HCT116 (cell line): ENCODE measurements around the gene CHST11. TPM values are rescaled to one million over a fixed set of nuclear protein-coding genes. Genes with fewer than 3 reads are reported as not detected.
A peak's percentile ranks its signal among the peaks of the same experiment; 100 is the strongest.

Experiments used
- ATAC-seq: fragments of 200-7000 bp; cut with Tn5 transposase; 2 replicates; pipeline ENCODE4 v1.9.1; 2020; ENCODE audit warnings: mild to moderate bottlenecking, moderate library complexity
- BruUV-seq: library from RNA; stranded (reverse); fragments of 400-500 nt; replicated peaks from 2 replicates; lab custom pipeline; 2021; lab: Mats Ljungman, UMichigan
- CTCF ChIA-PET: fragments of 300-600 bp; sonication (Branson Sonifier 250); formaldehyde crosslinking; loops from one replicate; lab custom pipeline; 2021; ENCODE audit warnings: antibody characterized with exemption; lab: Charles Lee
- POLR2A ChIA-PET: fragments of 300-600, 350-600 bp; sonication (Branson Sonifier 250); formaldehyde crosslinking; loops from one replicate; lab custom pipeline; 2021; ENCODE audit warnings: antibody characterized with exemption; lab: Charles Lee
- RAD21 ChIA-PET, 2 experiments: fragments of 300-600 bp; sonication (Branson Sonifier 250); formaldehyde crosslinking; loops; one replicate each; lab custom pipeline; 2023; ENCODE audit warnings: low total read pairs in 2 of 2; ENCODE audit not compliant: uncharacterized antibody in 2 of 2, unreplicated experiment in 2 of 2, low non-redundant PET in 1 of 2; lab: Charles Lee
- DNase-seq: peaks from one replicate; pipeline ENCODE4 v3.0.0-alpha.2; 2010; ENCODE audit warnings: low read depth, low spot score
- H2AFZ ChIP-seq: fragments of 200-600 bp; shearing (Covaris generic), sonication (generic); 2 replicates; pipeline ENCODE4 v1.6.1; 2017; ENCODE audit warnings: low read depth, mixed run types, mixed read lengths, antibody characterized with exemption, low read length; ENCODE audit not compliant: poor library complexity, severe bottlenecking
- H3K27ac ChIP-seq: 2 replicates; pipeline ENCODE4 v1.5.1; 2012; ENCODE audit warnings: low read depth, low read length
- H3K27me3 ChIP-seq: fragments of 200-600 bp; sonication (generic); 2 replicates; pipeline ENCODE4 v1.6.1; 2016; ENCODE audit warnings: mixed run types, low read length, mixed read lengths; ENCODE audit not compliant: insufficient read depth
- H3K36me3 ChIP-seq, 2 experiments: fragments of 200-500 bp in 1 of 2; fragments of 200-600 bp in 1 of 2; sonication (Bioruptor generic) in 1 of 2; sonication (generic) in 1 of 2; 2 replicates each; pipeline versions ENCODE4 v1.5.1 to v1.6.1; 2014 to 2016; ENCODE audit warnings: low read length in 2 of 2, inconsistent platforms in 1 of 2, mixed read lengths in 1 of 2, mixed run types in 1 of 2; ENCODE audit not compliant: insufficient read depth in 2 of 2, control insufficient read depth in 1 of 2
- H3K4me1 ChIP-seq, 2 experiments: fragments of 200-600 bp in 1 of 2; sonication (generic) in 1 of 2; 2 replicates each; pipeline versions ENCODE4 v1.5.1 to v1.6.1; 2012 to 2017; ENCODE audit warnings: low read length in 2 of 2, inconsistent platforms in 1 of 2, mild to moderate bottlenecking in 1 of 2, mixed read lengths in 1 of 2, mixed run types in 1 of 2, moderate library complexity in 1 of 2; ENCODE audit not compliant: insufficient read depth in 2 of 2, control insufficient read depth in 1 of 2
- H3K4me2 ChIP-seq: fragments of 200-600 bp; sonication (generic); 2 replicates; pipeline ENCODE4 v1.6.1; 2017; ENCODE audit warnings: mixed run types, low read length, mixed read lengths
- H3K4me3 ChIP-seq, 2 experiments: fragments of 200-600 bp in 1 of 2; sonication (generic) in 1 of 2; replicated peaks in 1 of 2; 2 replicates each; pipeline ENCODE4 v1.5.1; 2011 to 2016; ENCODE audit warnings: low read length in 2 of 2, control low read depth in 1 of 2, low read depth in 1 of 2, mild to moderate bottlenecking in 1 of 2, mixed read lengths in 1 of 2, mixed run types in 1 of 2
- H3K79me2 ChIP-seq: fragments of 200-600 bp; sonication (generic); 2 replicates; pipeline ENCODE4 v1.6.1; 2017; ENCODE audit warnings: mild to moderate bottlenecking, mixed run types, low read length, moderate library complexity, mixed read lengths; ENCODE audit not compliant: insufficient read depth
- H3K9ac ChIP-seq: fragments of 200-600 bp; sonication (generic); 2 replicates; pipeline ENCODE4 v1.6.1; 2016; ENCODE audit warnings: low read length, mixed read lengths
- H3K9me2 ChIP-seq: fragments of 200-600 bp; sonication (generic), shearing (Covaris generic); 2 replicates; pipeline ENCODE4 v1.6.1; 2017; ENCODE audit warnings: mixed run types, mild to moderate bottlenecking, moderate library complexity; ENCODE audit not compliant: insufficient read depth
- H3K9me3 ChIP-seq, 2 experiments: fragments of 200-500 bp in 1 of 2; fragments of 200-600 bp in 1 of 2; sonication (Bioruptor generic) in 1 of 2; sonication (generic) in 1 of 2; 2 replicates each; pipeline ENCODE4 v1.6.1; 2014 to 2017; ENCODE audit warnings: low read length in 2 of 2, mixed read lengths in 2 of 2, inconsistent platforms in 1 of 2, low read depth in 1 of 2, mild to moderate bottlenecking in 1 of 2, mixed run types in 1 of 2, moderate library complexity in 1 of 2; ENCODE audit not compliant: control insufficient read depth in 1 of 2, insufficient read depth in 1 of 2
- H4K20me1 ChIP-seq: fragments of 200-600 bp; sonication (generic), shearing (Covaris generic); 2 replicates; pipeline ENCODE4 v1.6.1; 2017; ENCODE audit warnings: mixed run types, mild to moderate bottlenecking, moderate library complexity; ENCODE audit not compliant: insufficient read depth
- EZH2 ChIP-seq: fragments of 200-600 bp; sonication (generic); IDR thresholded peaks from 2 replicates; pipeline ENCODE4 v1.6.1; 2017; ENCODE audit warnings: antibody characterized with exemption, mixed run types
- SP1 ChIP-seq: IDR thresholded peaks from 2 replicates; pipeline ENCODE4 v1.6.1; 2012; ENCODE audit warnings: low read depth
- intact Hi-C: fragments of 100-400 bp; cut with micrococcal nuclease; formaldehyde crosslinking; loops from 2 replicates; pipeline ENCODE4 v1.10.0; 2022
- total RNA-seq: library from RNA; stranded (reverse); gene quantifications from one replicate; pipeline ENCODE4 v1.2.1, GENCODE V29; 2021; ENCODE audit not compliant: unreplicated experiment
- TF ChIP-seq, protein P1 (sequence below), 3 experiments: fragments of 200-600 bp in 1 of 3; sonication (generic) in 1 of 3; IDR thresholded peaks in 2 of 3; conservative IDR thresholded peaks in 1 of 3; 2 replicates each; pipeline ENCODE4 v1.5.1; 2012 to 2017; ENCODE audit warnings: low read depth in 2 of 3, low read length in 2 of 3, antibody characterized with exemption in 1 of 3, borderline replicate concordance in 1 of 3, control low read depth in 1 of 3, mild to moderate bottlenecking in 1 of 3, mixed read lengths in 1 of 3, mixed run types in 1 of 3, moderate library complexity in 1 of 3; ENCODE audit not compliant: insufficient read depth in 1 of 3
- TF ChIP-seq, protein P2 (sequence below): IDR thresholded peaks from 2 replicates; pipeline ENCODE4 v1.6.1; 2012
- TF ChIP-seq, protein P3 (sequence below): IDR thresholded peaks from 2 replicates; pipeline ENCODE4 v1.6.1; 2011; ENCODE audit warnings: mild to moderate bottlenecking, low read length, moderate library complexity; ENCODE audit not compliant: insufficient replicate concordance; ENCODE audit errors: extremely low read depth

Gene CHST11
- total RNA-seq, 1 experiment from 2014 or later: 10.1 TPM

DNA sequence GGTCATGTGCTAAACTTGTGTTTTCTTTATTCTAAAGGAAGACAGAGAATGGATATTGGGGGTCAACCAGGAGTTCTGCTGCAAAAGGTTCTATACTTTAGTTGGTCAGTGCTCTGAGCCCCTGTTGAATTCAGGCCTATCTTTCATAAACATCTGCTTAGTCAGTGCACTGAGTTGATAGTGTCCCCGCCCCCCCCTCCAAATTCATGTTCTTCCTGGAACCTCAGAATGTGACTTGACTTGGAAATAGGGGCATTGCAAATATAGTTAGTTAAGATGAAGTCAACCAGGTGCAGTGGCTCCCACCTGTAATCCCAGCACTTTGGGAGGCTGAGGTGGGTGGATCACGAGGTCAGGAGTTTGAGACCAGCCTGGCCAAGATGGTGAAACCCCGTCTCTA, 23.3 kb downstream of the CHST11 start (continued):
- TF ChIP-seq, protein P1, sequence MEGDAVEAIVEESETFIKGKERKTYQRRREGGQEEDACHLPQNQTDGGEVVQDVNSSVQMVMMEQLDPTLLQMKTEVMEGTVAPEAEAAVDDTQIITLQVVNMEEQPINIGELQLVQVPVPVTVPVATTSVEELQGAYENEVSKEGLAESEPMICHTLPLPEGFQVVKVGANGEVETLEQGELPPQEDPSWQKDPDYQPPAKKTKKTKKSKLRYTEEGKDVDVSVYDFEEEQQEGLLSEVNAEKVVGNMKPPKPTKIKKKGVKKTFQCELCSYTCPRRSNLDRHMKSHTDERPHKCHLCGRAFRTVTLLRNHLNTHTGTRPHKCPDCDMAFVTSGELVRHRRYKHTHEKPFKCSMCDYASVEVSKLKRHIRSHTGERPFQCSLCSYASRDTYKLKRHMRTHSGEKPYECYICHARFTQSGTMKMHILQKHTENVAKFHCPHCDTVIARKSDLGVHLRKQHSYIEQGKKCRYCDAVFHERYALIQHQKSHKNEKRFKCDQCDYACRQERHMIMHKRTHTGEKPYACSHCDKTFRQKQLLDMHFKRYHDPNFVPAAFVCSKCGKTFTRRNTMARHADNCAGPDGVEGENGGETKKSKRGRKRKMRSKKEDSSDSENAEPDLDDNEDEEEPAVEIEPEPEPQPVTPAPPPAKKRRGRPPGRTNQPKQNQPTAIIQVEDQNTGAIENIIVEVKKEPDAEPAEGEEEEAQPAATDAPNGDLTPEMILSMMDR (IDR thresholded peaks at IDR 0.05 in 2 of 3, conservative IDR thresholded peaks at IDR 0.05 in 1 of 3; ENCODE audit: borderline replicate concordance in 1 of 3, insufficient read depth in 1 of 3, low read depth in 2 of 3, low read length in 2 of 3): no peak
- TF ChIP-seq, protein P2, sequence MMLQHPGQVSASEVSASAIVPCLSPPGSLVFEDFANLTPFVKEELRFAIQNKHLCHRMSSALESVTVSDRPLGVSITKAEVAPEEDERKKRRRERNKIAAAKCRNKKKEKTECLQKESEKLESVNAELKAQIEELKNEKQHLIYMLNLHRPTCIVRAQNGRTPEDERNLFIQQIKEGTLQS: no peak
- no peak for TF ChIP-seq EZH2

DNA sequence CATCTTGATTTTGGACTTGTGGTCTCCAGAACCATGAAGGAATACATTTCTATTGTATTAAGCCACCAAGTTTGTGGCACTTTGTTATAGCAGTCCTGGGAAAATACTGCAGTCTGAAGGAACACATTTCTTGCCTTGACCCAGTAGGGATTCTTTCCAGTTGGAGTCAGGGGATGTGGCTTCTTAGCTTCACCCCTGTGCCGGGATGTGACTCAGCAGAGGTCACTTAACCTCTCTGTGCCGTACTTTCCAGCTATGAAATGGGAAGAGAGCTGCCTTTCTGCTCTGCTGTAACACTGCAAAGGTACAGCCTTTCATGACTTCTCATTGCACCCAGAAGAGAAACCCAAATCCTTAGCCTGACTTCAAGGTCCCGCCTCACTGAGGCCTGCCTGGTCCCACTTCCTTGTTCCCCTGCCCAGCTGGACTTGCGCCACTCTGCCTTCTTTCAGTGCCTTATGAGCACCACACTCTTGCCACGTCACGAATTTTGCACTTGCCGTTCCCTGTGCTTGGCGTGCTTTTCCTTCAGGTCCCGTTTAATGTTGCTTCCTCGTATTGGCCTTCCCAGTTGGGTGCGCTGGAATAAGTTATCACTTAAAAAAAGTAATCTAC, 24.2 kb downstream of the CHST11 start:
- Histone ChIP-seq H3K9me3 (no peaks in the 10 kb centered on the region), H3K4me3 (no peak overlapping the region), H3K27ac (no peak overlapping the region), H3K79me2 (no peaks in the 10 kb centered on the region), H3K4me2 (peak overlapping the region; percentile 52), H3K9me2 (no peaks in the 10 kb centered on the region), H3K36me3 (no peaks in the 10 kb centered on the region), H3K9ac (no peak overlapping the region), H2AFZ (no peak overlapping the region), H3K4me1 (peaks cover 6 to 13% of the 10 kb centered on the region in 2 experiments; a peak in 3 of 4 replicates), H3K27me3 (no peaks in the 10 kb centered on the region), H4K20me1 (no peaks in the 10 kb centered on the region)
- DNase-seq (peak; percentile 54), ATAC-seq (peak; percentile 90)
- no TSS peak for BruUV-seq
- POLR2A ChIA-PET: no interaction called here
- TF ChIP-seq, protein P3, sequence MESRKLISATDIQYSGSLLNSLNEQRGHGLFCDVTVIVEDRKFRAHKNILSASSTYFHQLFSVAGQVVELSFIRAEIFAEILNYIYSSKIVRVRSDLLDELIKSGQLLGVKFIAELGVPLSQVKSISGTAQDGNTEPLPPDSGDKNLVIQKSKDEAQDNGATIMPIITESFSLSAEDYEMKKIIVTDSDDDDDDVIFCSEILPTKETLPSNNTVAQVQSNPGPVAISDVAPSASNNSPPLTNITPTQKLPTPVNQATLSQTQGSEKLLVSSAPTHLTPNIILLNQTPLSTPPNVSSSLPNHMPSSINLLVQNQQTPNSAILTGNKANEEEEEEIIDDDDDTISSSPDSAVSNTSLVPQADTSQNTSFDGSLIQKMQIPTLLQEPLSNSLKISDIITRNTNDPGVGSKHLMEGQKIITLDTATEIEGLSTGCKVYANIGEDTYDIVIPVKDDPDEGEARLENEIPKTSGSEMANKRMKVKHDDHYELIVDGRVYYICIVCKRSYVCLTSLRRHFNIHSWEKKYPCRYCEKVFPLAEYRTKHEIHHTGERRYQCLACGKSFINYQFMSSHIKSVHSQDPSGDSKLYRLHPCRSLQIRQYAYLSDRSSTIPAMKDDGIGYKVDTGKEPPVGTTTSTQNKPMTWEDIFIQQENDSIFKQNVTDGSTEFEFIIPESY: no peak
- peak; percentile 29; the same call in 1 of the 2 replicates for TF ChIP-seq SP1
- CTCF ChIA-PET: no interaction called here
- intact Hi-C loops: no loop called here
- RAD21 ChIA-PET: no interaction called here
